Measurements from ENCODE around the gene ZNF865. TPM values are rescaled to one million over a fixed set of nuclear protein-coding genes. Genes with fewer than 3 reads are reported as not detected.

ZNF865 gene
- total RNA-seq, 2 donors from 2014 or later = 18.4 to 21.0 TPM

DNA sequence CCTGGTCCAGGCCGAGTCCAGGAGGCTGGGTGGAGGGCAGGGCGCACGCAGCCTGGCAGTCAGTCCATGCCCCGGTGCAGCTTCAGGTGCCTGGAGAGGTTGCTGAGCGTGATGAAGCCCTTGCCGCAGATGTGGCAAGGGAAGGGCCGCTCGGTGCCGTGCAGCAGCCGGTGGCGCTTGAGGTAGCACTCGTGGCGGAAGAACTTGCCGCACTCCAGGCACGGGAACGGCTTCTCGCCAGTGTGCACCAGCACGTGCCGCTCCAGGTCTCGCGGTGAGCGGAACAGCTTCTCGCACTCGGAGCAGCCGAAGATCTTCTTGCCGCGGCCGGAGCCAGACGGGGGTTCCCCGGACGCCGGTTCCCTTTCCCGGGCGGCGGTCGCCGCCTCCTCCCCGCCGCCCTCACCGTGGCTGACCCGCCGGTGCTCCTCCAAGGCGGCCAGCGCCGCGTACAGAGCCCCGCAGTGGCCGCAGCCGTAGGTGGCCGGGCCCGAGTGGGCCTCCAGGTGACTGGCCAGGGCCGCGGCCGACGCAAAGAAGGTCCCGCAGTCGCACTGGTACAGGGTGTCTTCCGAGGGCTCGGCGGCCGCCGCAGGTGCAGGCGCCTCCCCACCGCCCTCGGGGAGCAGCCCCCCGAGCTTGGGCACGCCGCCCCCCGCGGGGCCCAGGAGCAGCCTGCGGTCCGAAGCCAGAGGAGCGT is 12.9 kb upstream of the ZNF865 start:
- 92% methylated on average over 50 of the region's 73 CpGs for WGBS
- H3K27me3 ChIP-seq (replicated peaks; ENCODE audit: insufficient read depth) = no peaks in the 10 kb centered on the region
- H3K36me3 ChIP-seq = no peaks in the 10 kb centered on the region
- DNase-seq (ENCODE audit: low spot score) = no peak
- H3K27ac ChIP-seq = no peak overlapping the region
- H3K9me3 ChIP-seq = no peaks in the 10 kb centered on the region
- no peaks in the 10 kb centered on the region for H3K4me1 ChIP-seq (replicated peaks)
- TF ChIP-seq, protein P1, sequence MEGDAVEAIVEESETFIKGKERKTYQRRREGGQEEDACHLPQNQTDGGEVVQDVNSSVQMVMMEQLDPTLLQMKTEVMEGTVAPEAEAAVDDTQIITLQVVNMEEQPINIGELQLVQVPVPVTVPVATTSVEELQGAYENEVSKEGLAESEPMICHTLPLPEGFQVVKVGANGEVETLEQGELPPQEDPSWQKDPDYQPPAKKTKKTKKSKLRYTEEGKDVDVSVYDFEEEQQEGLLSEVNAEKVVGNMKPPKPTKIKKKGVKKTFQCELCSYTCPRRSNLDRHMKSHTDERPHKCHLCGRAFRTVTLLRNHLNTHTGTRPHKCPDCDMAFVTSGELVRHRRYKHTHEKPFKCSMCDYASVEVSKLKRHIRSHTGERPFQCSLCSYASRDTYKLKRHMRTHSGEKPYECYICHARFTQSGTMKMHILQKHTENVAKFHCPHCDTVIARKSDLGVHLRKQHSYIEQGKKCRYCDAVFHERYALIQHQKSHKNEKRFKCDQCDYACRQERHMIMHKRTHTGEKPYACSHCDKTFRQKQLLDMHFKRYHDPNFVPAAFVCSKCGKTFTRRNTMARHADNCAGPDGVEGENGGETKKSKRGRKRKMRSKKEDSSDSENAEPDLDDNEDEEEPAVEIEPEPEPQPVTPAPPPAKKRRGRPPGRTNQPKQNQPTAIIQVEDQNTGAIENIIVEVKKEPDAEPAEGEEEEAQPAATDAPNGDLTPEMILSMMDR (IDR thresholded peaks at IDR 0.05) = no peak
- TF ChIP-seq POLR2A (IDR thresholded peaks at IDR 0.05) = no peak
- no peak for TF ChIP-seq POLR2AphosphoS5 (IDR thresholded peaks at IDR 0.05)
- intact Hi-C loops (cut with DNase I) = no loop called here
- H3K4me3 ChIP-seq = no peak overlapping the region

DNA sequence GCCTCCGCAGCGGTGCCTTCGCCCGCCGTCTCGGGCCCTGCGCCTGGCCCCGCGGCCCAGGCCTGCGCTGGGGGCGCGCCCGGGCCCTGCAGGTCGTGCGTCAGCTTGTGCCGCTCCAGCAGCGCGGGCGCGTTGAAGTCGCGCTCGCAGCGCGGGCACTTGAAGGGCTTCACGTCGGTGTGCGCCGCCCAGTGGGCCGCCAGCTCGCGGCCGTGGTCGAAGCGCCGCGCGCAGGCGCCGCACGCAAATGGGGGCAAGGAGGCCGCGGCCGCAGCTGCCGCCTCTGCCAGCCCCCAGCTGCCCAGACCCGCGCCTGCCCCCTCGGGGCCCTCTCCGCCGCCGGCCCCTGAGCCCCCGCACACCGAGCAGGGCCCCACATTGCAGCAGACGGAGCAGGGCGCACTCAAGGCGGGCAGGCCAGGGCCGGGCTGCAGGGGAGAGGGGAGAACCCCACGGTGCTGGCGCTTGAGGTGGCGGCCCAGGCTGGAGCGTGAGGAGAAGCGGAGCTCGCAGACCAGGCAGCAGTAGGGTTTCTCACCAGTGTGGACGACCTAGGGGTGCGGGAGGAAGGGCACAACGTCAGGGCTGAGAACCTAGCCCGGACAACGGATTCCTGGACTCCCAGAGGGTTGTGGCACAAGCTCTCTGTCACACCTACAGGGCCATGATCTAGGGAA is 12.2 kb upstream of the ZNF865 start:
- TF ChIP-seq, protein P1 (IDR thresholded peaks at IDR 0.05) = no peak
- TF ChIP-seq POLR2AphosphoS5 (IDR thresholded peaks at IDR 0.05) (no peak), POLR2A (IDR thresholded peaks at IDR 0.05) (no peak)
- Histone ChIP-seq H3K9me3 (no peaks in the 10 kb centered on the region), H3K4me3 (no peak overlapping the region), H3K36me3 (no peaks in the 10 kb centered on the region), H3K27me3 (replicated peaks; ENCODE audit: insufficient read depth) (no peaks in the 10 kb centered on the region), H3K4me1 (replicated peaks) (no peaks in the 10 kb centered on the region), H3K27ac (no peak overlapping the region)
- DNase-seq (ENCODE audit: low spot score) = no peak
- WGBS = 77% methylated on average over 23 of the region's 68 CpGs
- intact Hi-C loops (cut with DNase I) = no loop called here

DNA sequence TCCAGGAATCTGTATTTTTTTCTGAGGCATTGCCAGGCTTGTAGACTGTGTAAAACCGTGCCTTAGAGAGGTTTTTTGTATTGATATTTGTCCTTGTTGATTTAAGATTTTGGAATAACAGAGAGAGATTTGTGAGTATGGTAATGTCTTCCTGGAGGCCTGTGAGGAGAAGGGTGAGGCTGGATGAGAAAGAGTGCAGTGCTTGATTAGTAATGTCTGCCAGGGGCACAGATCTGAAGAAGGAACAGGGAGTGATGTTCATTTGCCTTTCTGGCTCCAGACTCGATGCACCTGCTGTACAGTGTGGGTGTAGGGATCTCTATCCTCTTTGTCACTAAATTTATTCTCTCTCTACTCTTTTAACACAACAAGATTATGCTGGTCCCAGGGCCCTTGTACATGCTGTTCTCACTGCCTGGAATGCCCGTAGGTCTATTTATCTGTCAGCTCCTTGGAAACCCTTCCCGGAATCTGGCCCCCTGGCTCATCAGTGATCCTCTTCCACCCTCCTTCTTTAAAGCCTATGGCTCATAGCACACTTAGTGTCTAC is 10.4 kb upstream of the ZNF865 start:
- Histone ChIP-seq H3K4me1 (replicated peaks) (no peaks in the 10 kb centered on the region), H3K9me3 (no peaks in the 10 kb centered on the region), H3K4me3 (no peak overlapping the region), H3K27me3 (replicated peaks; ENCODE audit: insufficient read depth) (no peaks in the 10 kb centered on the region), H3K27ac (no peak overlapping the region), H3K36me3 (no peaks in the 10 kb centered on the region)
- 85% methylated on average over 4 of the region's 4 CpGs for WGBS
- intact Hi-C loops (cut with DNase I) = no loop called here
- no peak for DNase-seq (ENCODE audit: low spot score)
- no peak for TF ChIP-seq POLR2A (IDR thresholded peaks at IDR 0.05)
- TF ChIP-seq, protein P1 (IDR thresholded peaks at IDR 0.05) = no peak
- TF ChIP-seq POLR2AphosphoS5 (IDR thresholded peaks at IDR 0.05) = no peak

- Histone ChIP-seq H3K27me3 (replicated peaks; ENCODE audit: insufficient read depth) (no peaks in the 10 kb centered on the region), H3K9me3 (no peaks in the 10 kb centered on the region), H3K4me3 (no peak overlapping the region), H3K36me3 (no peaks in the 10 kb centered on the region), H3K4me1 (replicated peaks) (peaks cover 4% of the 10 kb centered on the region), H3K27ac (no peak overlapping the region)
- no peak for DNase-seq (ENCODE audit: low spot score)
- WGBS = 98% methylated on average over 3 of the region's 3 CpGs
- TF ChIP-seq, protein P1 (IDR thresholded peaks at IDR 0.05) = no peak
- TF ChIP-seq POLR2A (IDR thresholded peaks at IDR 0.05) (no peak), POLR2AphosphoS5 (IDR thresholded peaks at IDR 0.05) (no peak)
- intact Hi-C loops (cut with DNase I) = no loop called here
Measured at GRCh38 chr19:55596304-55596703, 9.1 kb upstream of the ZNF865 start.
